Measurements from ENCODE around the gene SPRED2.

- TF ChIP-seq POLR2AphosphoS5 (IDR thresholded peaks at IDR 0.05) (no peak), POLR2A (IDR thresholded peaks at IDR 0.05) (no peak), EP300 (IDR thresholded peaks at IDR 0.05) (no peak)
- TF ChIP-seq, protein P1, sequence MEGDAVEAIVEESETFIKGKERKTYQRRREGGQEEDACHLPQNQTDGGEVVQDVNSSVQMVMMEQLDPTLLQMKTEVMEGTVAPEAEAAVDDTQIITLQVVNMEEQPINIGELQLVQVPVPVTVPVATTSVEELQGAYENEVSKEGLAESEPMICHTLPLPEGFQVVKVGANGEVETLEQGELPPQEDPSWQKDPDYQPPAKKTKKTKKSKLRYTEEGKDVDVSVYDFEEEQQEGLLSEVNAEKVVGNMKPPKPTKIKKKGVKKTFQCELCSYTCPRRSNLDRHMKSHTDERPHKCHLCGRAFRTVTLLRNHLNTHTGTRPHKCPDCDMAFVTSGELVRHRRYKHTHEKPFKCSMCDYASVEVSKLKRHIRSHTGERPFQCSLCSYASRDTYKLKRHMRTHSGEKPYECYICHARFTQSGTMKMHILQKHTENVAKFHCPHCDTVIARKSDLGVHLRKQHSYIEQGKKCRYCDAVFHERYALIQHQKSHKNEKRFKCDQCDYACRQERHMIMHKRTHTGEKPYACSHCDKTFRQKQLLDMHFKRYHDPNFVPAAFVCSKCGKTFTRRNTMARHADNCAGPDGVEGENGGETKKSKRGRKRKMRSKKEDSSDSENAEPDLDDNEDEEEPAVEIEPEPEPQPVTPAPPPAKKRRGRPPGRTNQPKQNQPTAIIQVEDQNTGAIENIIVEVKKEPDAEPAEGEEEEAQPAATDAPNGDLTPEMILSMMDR (IDR thresholded peaks at IDR 0.05): no peak
Measured at GRCh38 chr2:65292106-65292400, 140.3 kb downstream of the SPRED2 start.

Measured in stomach (tissue), 4 donors.